PC-9 (cell line): ENCODE data around the gene CAMK2B. TPM values are rescaled to one million over a fixed set of nuclear protein-coding genes. Genes with fewer than 3 reads are reported as not detected.

Experiments
- BruUV-seq: library from RNA; stranded (reverse); fragments of 400-500 nt; replicated peaks from 2 replicates; lab custom pipeline; 2021; lab: Mats Ljungman, UMichigan
- CTCF ChIA-PET: fragments of 300-600 bp; sonication (Branson Sonifier 250); formaldehyde crosslinking; loops from one replicate; lab custom pipeline; 2022; ENCODE audit warnings: antibody characterized with exemption; lab: Charles Lee
- POLR2A ChIA-PET: fragments of 300-600 bp; sonication (Branson Sonifier 250); formaldehyde crosslinking; loops from one replicate; lab custom pipeline; 2022; ENCODE audit warnings: antibody characterized with exemption; ENCODE audit not compliant: unreplicated experiment; lab: Charles Lee
- DNase-seq, 2 experiments: peaks; one replicate each; pipeline versions ENCODE4 v3.0.0 to v3.0.0-alpha.2; 2015 to 2022; ENCODE audit warnings: mixed read lengths in 1 of 2
- H2AFZ ChIP-seq: fragments of 200-600 bp; sonication (generic); 2 replicates; pipeline ENCODE4 v1.8.1; 2017; ENCODE audit warnings: antibody characterized with exemption
- H3F3A ChIP-seq: fragments of 200-600 bp; sonication (generic); 2 replicates; pipeline ENCODE4 v1.8.1; 2017; ENCODE audit warnings: antibody characterized with exemption, mild to moderate bottlenecking, low read depth; ENCODE audit not compliant: insufficient read depth
- H3K27ac ChIP-seq: fragments of 200-600 bp; sonication (generic); 2 replicates; pipeline ENCODE4 v1.6.1; 2016; ENCODE audit warnings: mixed run types
- H3K27me3 ChIP-seq: fragments of 200-600 bp; sonication (generic); 2 replicates; pipeline ENCODE4 v1.6.1; 2016; ENCODE audit warnings: low read depth, mixed run types; ENCODE audit not compliant: insufficient read depth
- H3K36me3 ChIP-seq: fragments of 200-600 bp; sonication (generic); 2 replicates; pipeline ENCODE4 v1.6.1; 2016; ENCODE audit warnings: low read depth, mixed run types
- H3K4me1 ChIP-seq: fragments of 200-600 bp; sonication (generic); replicated peaks from 2 replicates; pipeline ENCODE4 v1.6.1; 2016; ENCODE audit warnings: mixed run types; ENCODE audit not compliant: insufficient read depth
- H3K4me2 ChIP-seq: fragments of 200-600 bp; sonication (generic); 2 replicates; pipeline ENCODE4 v1.6.1; 2017; ENCODE audit warnings: mixed run types
- H3K4me3 ChIP-seq: fragments of 200-600 bp; sonication (generic); 2 replicates; pipeline ENCODE4 v1.6.1; 2016; ENCODE audit warnings: mixed run types
- H3K79me2 ChIP-seq: fragments of 200-600 bp; sonication (generic); 2 replicates; pipeline ENCODE4 v1.6.1; 2017; ENCODE audit warnings: low read depth, mixed run types
- H3K9me2 ChIP-seq: fragments of 200-600 bp; sonication (generic); 2 replicates; pipeline ENCODE4 v1.8.1; 2017; ENCODE audit warnings: mild to moderate bottlenecking; ENCODE audit not compliant: insufficient read depth
- H3K9me3 ChIP-seq: fragments of 200-600 bp; sonication (generic); 2 replicates; pipeline ENCODE4 v1.8.1; 2016; ENCODE audit warnings: low read depth; ENCODE audit not compliant: insufficient read depth
- H4K20me1 ChIP-seq: fragments of 200-600 bp; sonication (generic); 2 replicates; pipeline ENCODE4 v1.8.1; 2017; ENCODE audit not compliant: insufficient read depth
- EZH2 ChIP-seq: fragments of 200-600 bp; sonication (generic); IDR thresholded peaks from 2 replicates; pipeline ENCODE4 v1.8.0; 2017; ENCODE audit warnings: antibody characterized with exemption, low read depth
- intact Hi-C: fragments of 100-400 bp; cut with micrococcal nuclease; formaldehyde crosslinking; loops from one replicate; pipeline ENCODE4 v1.10.0; 2022; ENCODE audit not compliant: unreplicated experiment
- total RNA-seq: library from RNA; stranded (reverse); gene quantifications from 2 replicates; pipeline ENCODE4 v1.2.3, GENCODE V29; 2021
- TF ChIP-seq, protein P1 (sequence below): fragments of 200-600 bp; sonication (generic); conservative IDR thresholded peaks from 2 replicates; pipeline ENCODE4 v1.6.1; 2017; ENCODE audit warnings: mixed run types, antibody characterized with exemption, mild to moderate bottlenecking, moderate library complexity

CAMK2B gene
- total RNA-seq, 1 experiment from 2014 or later, result 0.15 TPM

DNA sequence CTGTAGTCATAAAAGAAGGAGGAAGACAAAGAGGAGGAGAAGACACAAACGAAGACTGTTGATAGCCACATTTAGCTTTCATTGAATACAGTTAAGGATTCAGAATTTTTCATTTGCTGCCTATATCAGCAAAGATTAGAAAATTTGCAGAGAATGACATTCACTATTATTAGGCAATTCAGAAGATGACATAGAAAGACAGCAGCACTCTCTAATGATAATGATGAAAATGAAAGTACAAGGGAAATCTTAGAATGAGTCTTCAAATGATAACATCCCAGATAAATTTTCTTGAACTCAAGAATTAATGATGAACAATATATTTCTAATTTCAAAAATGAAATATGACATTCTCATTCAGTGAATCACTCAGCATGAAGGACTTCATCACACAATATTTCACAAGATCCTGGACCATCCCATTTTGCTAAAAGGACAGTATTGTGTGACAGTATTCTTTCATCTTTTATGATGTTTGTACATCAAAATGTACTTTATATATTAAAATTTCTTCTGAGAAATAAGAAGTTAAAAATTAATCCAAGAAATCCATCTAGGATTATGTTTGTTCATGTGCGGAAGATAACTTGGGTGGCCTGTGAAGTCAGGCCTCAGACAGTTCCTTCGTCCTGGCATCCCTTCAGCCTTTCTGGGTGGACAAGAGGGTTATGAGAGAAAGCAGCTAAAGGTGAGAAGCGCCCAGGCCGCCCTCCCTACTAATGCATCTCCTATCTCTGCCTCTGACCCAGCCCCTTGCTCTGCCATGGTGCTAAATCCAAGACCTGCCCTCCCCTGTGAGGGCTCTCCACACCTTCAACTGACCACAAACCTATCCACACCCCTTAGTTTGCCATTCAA, 47.4 kb upstream of the CAMK2B start:
- POLR2A ChIA-PET, result no interaction called here

DNA sequence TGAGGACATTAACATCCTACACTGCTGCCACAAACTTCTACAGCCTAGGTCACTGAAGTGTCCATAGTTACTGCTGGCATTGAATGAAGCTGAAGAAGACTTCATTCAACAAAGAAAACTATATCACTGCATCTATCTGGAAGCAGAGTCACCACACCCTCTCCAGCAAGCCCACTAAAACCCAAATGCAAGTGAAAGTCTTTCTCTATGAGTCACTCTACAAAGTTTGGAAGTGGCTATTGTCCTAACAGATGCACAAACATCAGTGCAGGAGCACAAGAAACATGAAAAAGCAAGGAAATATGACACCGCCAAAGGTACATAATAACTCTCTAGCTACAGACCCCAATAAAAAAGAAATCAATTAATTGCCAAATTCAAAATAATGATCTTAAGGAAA, 43.5 kb upstream of the CAMK2B start:
- Histone ChIP-seq H3K27ac (no peak overlapping the region), H3K4me2 (peak overlapping the region; percentile 2; the same call in 1 of the 2 replicates), H3K9me2 (no peaks in the 10 kb centered on the region), H3F3A (peaks cover 30% of the 10 kb centered on the region), H3K36me3 (no peaks in the 10 kb centered on the region), H3K79me2 (no peaks in the 10 kb centered on the region), H4K20me1 (no peaks in the 10 kb centered on the region), H3K4me3 (no peak overlapping the region), H2AFZ (no peak overlapping the region), H3K4me1 (peaks cover 32% of the 10 kb centered on the region), H3K27me3 (no peaks in the 10 kb centered on the region), H3K9me3 (peaks cover 10% of the 10 kb centered on the region; the same call in 1 of the 2 replicates)
- TF ChIP-seq EZH2, result no peak
- TF ChIP-seq, protein P1, sequence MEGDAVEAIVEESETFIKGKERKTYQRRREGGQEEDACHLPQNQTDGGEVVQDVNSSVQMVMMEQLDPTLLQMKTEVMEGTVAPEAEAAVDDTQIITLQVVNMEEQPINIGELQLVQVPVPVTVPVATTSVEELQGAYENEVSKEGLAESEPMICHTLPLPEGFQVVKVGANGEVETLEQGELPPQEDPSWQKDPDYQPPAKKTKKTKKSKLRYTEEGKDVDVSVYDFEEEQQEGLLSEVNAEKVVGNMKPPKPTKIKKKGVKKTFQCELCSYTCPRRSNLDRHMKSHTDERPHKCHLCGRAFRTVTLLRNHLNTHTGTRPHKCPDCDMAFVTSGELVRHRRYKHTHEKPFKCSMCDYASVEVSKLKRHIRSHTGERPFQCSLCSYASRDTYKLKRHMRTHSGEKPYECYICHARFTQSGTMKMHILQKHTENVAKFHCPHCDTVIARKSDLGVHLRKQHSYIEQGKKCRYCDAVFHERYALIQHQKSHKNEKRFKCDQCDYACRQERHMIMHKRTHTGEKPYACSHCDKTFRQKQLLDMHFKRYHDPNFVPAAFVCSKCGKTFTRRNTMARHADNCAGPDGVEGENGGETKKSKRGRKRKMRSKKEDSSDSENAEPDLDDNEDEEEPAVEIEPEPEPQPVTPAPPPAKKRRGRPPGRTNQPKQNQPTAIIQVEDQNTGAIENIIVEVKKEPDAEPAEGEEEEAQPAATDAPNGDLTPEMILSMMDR, result no peak
- no TSS peak for BruUV-seq
- CTCF ChIA-PET, result no interaction called here
- POLR2A ChIA-PET, result no interaction called here
- DNase-seq, result peak in 1 of 2 experiments; percentile 76
- intact Hi-C loops, result no loop called here

More for the DNA sequence above, 47.4 kb upstream of the CAMK2B start:
- H3K9me3 ChIP-seq, result peaks cover 10% of the 10 kb centered on the region; the same call in 1 of the 2 replicates
- H3K27ac ChIP-seq, result no peak overlapping the region
- no peaks in the 10 kb centered on the region for H3K79me2 ChIP-seq
- DNase-seq, result no peak
- H3K9me2 ChIP-seq, result no peaks in the 10 kb centered on the region
- CTCF ChIA-PET, result interaction anchor here (0.7 kb wide), 1 partner anchor 48 kb away, joined by 3 read pairs; no protein-coding TSS in a partner anchor
- no peak for TF ChIP-seq EZH2
- TF ChIP-seq, protein P1, result no peak
- no peak overlapping the region for H3K4me2 ChIP-seq
- H3K4me3 ChIP-seq, result no peak overlapping the region
- H3K4me1 ChIP-seq, result peaks cover 35% of the 10 kb centered on the region
- H3K27me3 ChIP-seq, result no peaks in the 10 kb centered on the region
- no TSS peak for BruUV-seq
- intact Hi-C loops, result loop anchor here (10.0 kb wide), 1 partner anchor 192 kb away; no protein-coding TSS in a partner anchor
- H3K36me3 ChIP-seq, result no peaks in the 10 kb centered on the region
- H3F3A ChIP-seq, result peaks cover 30% of the 10 kb centered on the region
- no peaks in the 10 kb centered on the region for H4K20me1 ChIP-seq
- no peak overlapping the region for H2AFZ ChIP-seq

DNA sequence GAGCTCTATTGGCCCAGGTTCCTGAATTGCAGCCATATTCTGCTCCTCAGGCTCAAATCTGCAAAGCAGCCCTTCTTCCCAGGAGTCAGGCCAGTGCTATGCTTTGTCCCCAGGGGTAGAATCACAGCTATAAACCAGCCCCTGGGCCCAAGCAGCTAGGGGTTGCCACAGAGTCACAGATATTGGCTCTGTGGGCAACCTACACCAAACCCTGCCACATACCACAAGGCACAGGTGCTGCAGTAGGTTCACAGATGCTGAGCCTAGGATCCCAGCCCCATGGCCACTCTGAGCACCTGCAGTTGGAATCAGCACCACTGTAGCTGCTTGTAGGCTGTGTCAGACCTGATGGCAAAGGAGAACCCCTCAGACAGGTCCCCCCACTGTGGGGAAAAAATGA, 43.1 kb upstream of the CAMK2B start:
- BruUV-seq, result no TSS peak
- Histone ChIP-seq H3K4me3 (no peak overlapping the region), H3K27ac (no peak overlapping the region), H3K36me3 (no peaks in the 10 kb centered on the region), H2AFZ (no peak overlapping the region), H4K20me1 (no peaks in the 10 kb centered on the region), H3K4me2 (peak overlapping the region; percentile 2; the same call in 1 of the 2 replicates), H3K27me3 (no peaks in the 10 kb centered on the region), H3K4me1 (peaks cover 31% of the 10 kb centered on the region), H3F3A (peaks cover 28% of the 10 kb centered on the region), H3K9me2 (no peaks in the 10 kb centered on the region), H3K79me2 (no peaks in the 10 kb centered on the region), H3K9me3 (peaks cover 10% of the 10 kb centered on the region; the same call in 1 of the 2 replicates)
- CTCF ChIA-PET, result no interaction called here
- POLR2A ChIA-PET, result interaction anchor here (0.6 kb wide), 1 partner anchor 213 kb away, joined by 3 read pairs; no protein-coding TSS in a partner anchor
- DNase-seq, result no peak
- intact Hi-C loops, result no loop called here
- TF ChIP-seq EZH2, result no peak
- TF ChIP-seq, protein P1, result no peak
